ENCODE results near the gene MFAP1. TPM values are rescaled to one million over a fixed set of nuclear protein-coding genes. Genes with fewer than 3 reads are reported as not detected.
A peak's percentile ranks its signal among the peaks of the same experiment; 100 is the strongest.

Gene MFAP1
- total RNA-seq, 1 experiment from 2014 or later: 27.6 TPM

GRCh38 chr15:43793647-43794046, 30.8 kb downstream of the MFAP1 start:
- DNase-seq (ENCODE audit: low read depth, low spot score): no peak
- in situ Hi-C loops (cut with HindIII; ENCODE audit: low pct_unique_long_range_greater_than_20kb, low sequenced_read_pairs): no loop called here

GRCh38 chr15:43792761-43793476, 31.6 kb downstream of the MFAP1 start:
- in situ Hi-C loops (cut with HindIII; ENCODE audit: low pct_unique_long_range_greater_than_20kb, low sequenced_read_pairs): no loop called here
- DNase-seq (ENCODE audit: low read depth, low spot score): no peak

- in situ Hi-C loops (cut with HindIII; ENCODE audit: low pct_unique_long_range_greater_than_20kb, low sequenced_read_pairs): no loop called here
- DNase-seq (ENCODE audit: low read depth, low spot score): peak; percentile 99
Observed at GRCh38 chr15:43791993-43792760, 32.3 kb downstream of the MFAP1 start, which contains the start of gene SERF2. TSS of gene SERF2 (plus strand) at chr15:43792320. CDS start at chr15:43792377, 57 bp downstream.

GRCh38 chr15:43789409-43789808, 35.1 kb downstream of the MFAP1 start:
- DNase-seq (ENCODE audit: low read depth, low spot score): no peak
- in situ Hi-C loops (cut with HindIII; ENCODE audit: low pct_unique_long_range_greater_than_20kb, low sequenced_read_pairs): no loop called here

GRCh38 chr15:43779016-43779415, 45.5 kb downstream of the MFAP1 start:
- DNase-seq (ENCODE audit: low read depth, low spot score): no peak
- in situ Hi-C loops (cut with HindIII; ENCODE audit: low pct_unique_long_range_greater_than_20kb, low sequenced_read_pairs): no loop called here

GRCh38 chr15:43777267-43777914, 47.1 kb downstream of the MFAP1 start:
- DNase-seq (ENCODE audit: low read depth, low spot score): peak; percentile 86
- in situ Hi-C loops (cut with HindIII; ENCODE audit: low pct_unique_long_range_greater_than_20kb, low sequenced_read_pairs): no loop called here

GRCh38 chr15:43776718-43777266, 47.7 kb downstream of the MFAP1 start, which contains the start of gene ELL3:
TSS of gene ELL3 (minus strand) at chr15:43776966. CDS start at chr15:43776901, 65 bp downstream.
- DNase-seq (ENCODE audit: low read depth, low spot score): peak; percentile 78

GRCh38 chr15:43776101-43776717, 48.3 kb downstream of the MFAP1 start:
- in situ Hi-C loops (cut with HindIII; ENCODE audit: low pct_unique_long_range_greater_than_20kb, low sequenced_read_pairs): no loop called here

More at GRCh38 chr15:43776718-43777266, 47.7 kb downstream of the MFAP1 start, which contains the start of gene ELL3:
- in situ Hi-C loops (cut with HindIII; ENCODE audit: low pct_unique_long_range_greater_than_20kb, low sequenced_read_pairs): no loop called here

GRCh38 chr15:43775411-43775965, 49.0 kb downstream of the MFAP1 start:
- in situ Hi-C loops (cut with HindIII; ENCODE audit: low pct_unique_long_range_greater_than_20kb, low sequenced_read_pairs): no loop called here
- peak; percentile 52 for DNase-seq (ENCODE audit: low read depth, low spot score)

More at GRCh38 chr15:43776101-43776717, 48.3 kb downstream of the MFAP1 start:
- no peak for DNase-seq (ENCODE audit: low read depth, low spot score)

- DNase-seq (ENCODE audit: low read depth, low spot score): no peak
- in situ Hi-C loops (cut with HindIII; ENCODE audit: low pct_unique_long_range_greater_than_20kb, low sequenced_read_pairs): no loop called here
Observed at GRCh38 chr15:43774062-43774461, 50.4 kb downstream of the MFAP1 start.

- in situ Hi-C loops (cut with HindIII; ENCODE audit: low pct_unique_long_range_greater_than_20kb, low sequenced_read_pairs): no loop called here
- no peak for DNase-seq (ENCODE audit: low read depth, low spot score)
Observed at GRCh38 chr15:43772624-43773023, 51.9 kb downstream of the MFAP1 start.

- in situ Hi-C loops (cut with HindIII; ENCODE audit: low pct_unique_long_range_greater_than_20kb, low sequenced_read_pairs): no loop called here
- no peak for DNase-seq (ENCODE audit: low read depth, low spot score)
Observed at GRCh38 chr15:43771816-43772215, 52.7 kb downstream of the MFAP1 start.

- DNase-seq (ENCODE audit: low read depth, low spot score): peak; percentile 75
Observed at GRCh38 chr15:43769584-43770228, 54.8 kb downstream of the MFAP1 start.

GRCh38 chr15:43763819-43764446, 60.6 kb downstream of the MFAP1 start:
- in situ Hi-C loops (cut with HindIII; ENCODE audit: low pct_unique_long_range_greater_than_20kb, low sequenced_read_pairs): no loop called here
- DNase-seq (ENCODE audit: low read depth, low spot score): no peak

More at GRCh38 chr15:43769584-43770228, 54.8 kb downstream of the MFAP1 start:
- in situ Hi-C loops (cut with HindIII; ENCODE audit: low pct_unique_long_range_greater_than_20kb, low sequenced_read_pairs): no loop called here

GRCh38 chr15:43762824-43763223, 61.7 kb downstream of the MFAP1 start:
- in situ Hi-C loops (cut with HindIII; ENCODE audit: low pct_unique_long_range_greater_than_20kb, low sequenced_read_pairs): no loop called here

More at GRCh38 chr15:43762824-43763223, 61.7 kb downstream of the MFAP1 start:
- DNase-seq (ENCODE audit: low read depth, low spot score): no peak
